HG03469 (cell line): ENCODE results near the gene APAF1.

Source experiments
- ATAC-seq: cut with Tn5 transposase; IDR thresholded peaks from one replicate; pipeline ENCODE4 v1.9.1; 2021; ENCODE audit warnings: mild to moderate bottlenecking, moderate library complexity, moderate number of reproducible peaks; ENCODE audit not compliant: unreplicated experiment

Gene APAF1

GRCh38 chr12:98656289-98657101 lies 11.4 kb downstream of the APAF1 start:
- ATAC-seq: no peak

- ATAC-seq: no peak
Measured at GRCh38 chr12:98660521-98660920, 15.4 kb downstream of the APAF1 start.

- ATAC-seq: no peak
Measured at GRCh38 chr12:98669751-98670150, 24.7 kb downstream of the APAF1 start.

GRCh38 chr12:98671459-98671858 lies 26.4 kb downstream of the APAF1 start:
- ATAC-seq: no peak

GRCh38 chr12:98674841-98675240 lies 29.8 kb downstream of the APAF1 start:
- no peak for ATAC-seq

- no peak for ATAC-seq
Measured at GRCh38 chr12:98678236-98678945, 33.3 kb downstream of the APAF1 start.

GRCh38 chr12:98678946-98679610 lies 34.0 kb downstream of the APAF1 start:
- no peak for ATAC-seq

GRCh38 chr12:98679611-98680005 lies 34.5 kb downstream of the APAF1 start:
- no peak for ATAC-seq

GRCh38 chr12:98684199-98684598 lies 39.1 kb downstream of the APAF1 start:
- ATAC-seq: no peak

- ATAC-seq: no peak
Measured at GRCh38 chr12:98686603-98687002, 41.5 kb downstream of the APAF1 start.

GRCh38 chr12:98691351-98691750 lies 46.3 kb downstream of the APAF1 start:
- ATAC-seq: no peak

- ATAC-seq: no peak
Measured at GRCh38 chr12:98696036-98696646, 51.1 kb downstream of the APAF1 start.

- no peak for ATAC-seq
Measured at GRCh38 chr12:98697209-98697608, 52.1 kb downstream of the APAF1 start.

- peak; percentile 95 for ATAC-seq
Measured at GRCh38 chr12:98698603-98699463, 53.7 kb downstream of the APAF1 start.

- ATAC-seq: no peak
Measured at GRCh38 chr12:98699586-98699985, 54.5 kb downstream of the APAF1 start.

GRCh38 chr12:98701166-98701565 lies 56.1 kb downstream of the APAF1 start:
- no peak for ATAC-seq

- ATAC-seq: no peak
Measured at GRCh38 chr12:98709022-98709421, 63.9 kb downstream of the APAF1 start.

- ATAC-seq: no peak
Measured at GRCh38 chr12:98714426-98714825, 69.3 kb downstream of the APAF1 start.

- ATAC-seq: no peak
Measured at GRCh38 chr12:98719515-98720504, 74.7 kb downstream of the APAF1 start.
